SK-N-SH (cell line): ENCODE data around the gene TJP3. TPM values are rescaled to one million over a fixed set of nuclear protein-coding genes. Genes with fewer than 3 reads are reported as not detected.

Experiments used
- CTCF ChIA-PET: fragments of 300-600, 350-600 bp; formaldehyde crosslinking; extraction: SDS; loops from one replicate; lab custom pipeline; 2021; lab: Yijun Ruan, JAX
- POLR2A ChIA-PET: fragments of 350-600 bp; sonication (Branson Sonifier 250); formaldehyde crosslinking; extraction: SDS; loops from one replicate; lab custom pipeline; 2020; ENCODE audit warnings: antibody characterized with exemption, inconsistent platforms; lab: Yijun Ruan, JAX
- DNase-seq: peaks from one replicate; pipeline ENCODE4 v3.0.0; 2012
- H2AFZ ChIP-seq: fragments of 200-600 bp; sonication (generic); 2 replicates; pipeline ENCODE4 v1.8.1; 2016; ENCODE audit warnings: antibody characterized with exemption, mild to moderate bottlenecking, low read depth
- H3F3A ChIP-seq: fragments of 200-600 bp; sonication (generic); replicated peaks from 2 replicates; pipeline ENCODE3; 2016; ENCODE audit warnings: antibody characterized with exemption, mild to moderate bottlenecking; ENCODE audit not compliant: insufficient read depth
- H3K27ac ChIP-seq, 2 experiments: fragments of 200-500 bp in 1 of 2; fragments of 200-600 bp in 1 of 2; sonication (Bioruptor generic) in 1 of 2; sonication (generic), shearing (Covaris generic) in 1 of 2; 2 replicates each; pipeline versions ENCODE4 v1.5.1 to v1.6.1; 2014 to 2016; ENCODE audit warnings: low read depth in 2 of 2, inconsistent platforms in 1 of 2, low read length in 1 of 2, mild to moderate bottlenecking in 1 of 2, mixed read lengths in 1 of 2
- H3K27me3 ChIP-seq: fragments of 200-600 bp; sonication (generic), shearing (Covaris generic); 2 replicates; pipeline ENCODE4 v1.6.1; 2016; ENCODE audit warnings: mixed run types; ENCODE audit not compliant: insufficient read depth
- H3K36me3 ChIP-seq, 2 experiments: fragments of 200-500 bp in 1 of 2; fragments of 200-600 bp in 1 of 2; sonication (Bioruptor generic) in 1 of 2; sonication (generic) in 1 of 2; replicated peaks in 1 of 2; 2 replicates each; pipeline versions ENCODE3 to v1.5.1; 2014 to 2016; ENCODE audit warnings: low read length in 1 of 2, mild to moderate bottlenecking in 1 of 2; ENCODE audit not compliant: insufficient read depth in 2 of 2, control insufficient read depth in 1 of 2
- H3K4me1 ChIP-seq, 2 experiments: fragments of 200-500 bp in 1 of 2; fragments of 200-600 bp in 1 of 2; sonication (Bioruptor generic) in 1 of 2; sonication (generic), shearing (Covaris generic) in 1 of 2; 2 replicates each; pipeline versions ENCODE4 v1.5.1 to v1.6.1; 2014 to 2016; ENCODE audit warnings: low read depth in 1 of 2, low read length in 1 of 2, mixed run types in 1 of 2; ENCODE audit not compliant: insufficient read depth in 2 of 2, control insufficient read depth in 1 of 2
- H3K4me2 ChIP-seq: fragments of 200-600 bp; sonication (generic), shearing (Covaris generic); 2 replicates; pipeline ENCODE4 v1.6.1; 2017; ENCODE audit warnings: mixed run types
- H3K4me3 ChIP-seq, 2 experiments: fragments of 200-500 bp in 1 of 2; fragments of 200-600 bp in 1 of 2; sonication (Bioruptor generic) in 1 of 2; sonication (generic), shearing (Covaris generic) in 1 of 2; 2 replicates each; pipeline versions ENCODE4 v1.5.1 to v1.8.1; 2014 to 2016; ENCODE audit warnings: low read depth in 2 of 2, inconsistent platforms in 1 of 2, low read length in 1 of 2, mild to moderate bottlenecking in 1 of 2, mixed read lengths in 1 of 2, moderate library complexity in 1 of 2
- H3K79me2 ChIP-seq: fragments of 200-600 bp; sonication (generic); 2 replicates; pipeline ENCODE4 v1.8.1; 2017; ENCODE audit warnings: mild to moderate bottlenecking; ENCODE audit not compliant: insufficient read depth
- H3K9ac ChIP-seq: fragments of 200-600 bp; sonication (generic); 2 replicates; pipeline ENCODE4 v1.6.1; 2017; ENCODE audit warnings: mixed run types
- H3K9me2 ChIP-seq: fragments of 200-600 bp; sonication (generic); 2 replicates; pipeline ENCODE4 v1.6.1; 2017; ENCODE audit warnings: mixed run types
- H3K9me3 ChIP-seq: fragments of 200-600 bp; sonication (generic); 2 replicates; pipeline ENCODE4 v1.6.1; 2017; ENCODE audit warnings: mixed run types, mild to moderate bottlenecking, moderate library complexity
- H4K20me1 ChIP-seq: fragments of 200-600 bp; sonication (generic); 2 replicates; pipeline ENCODE4 v1.6.1; 2017; ENCODE audit warnings: mild to moderate bottlenecking, mixed run types; ENCODE audit not compliant: insufficient read depth
- EP300 ChIP-seq, 2 experiments: IDR thresholded peaks; 2 replicates each; pipeline versions ENCODE4 v1.4.0 to v1.6.1; 2012; ENCODE audit warnings: borderline replicate concordance in 1 of 2, low read depth in 1 of 2, low read length in 1 of 2
- FOSL2 ChIP-seq: IDR thresholded peaks from 2 replicates; pipeline ENCODE4 v1.4.0; 2012; ENCODE audit warnings: low read depth, mild to moderate bottlenecking, moderate library complexity, borderline replicate concordance
- FOXM1 ChIP-seq: IDR thresholded peaks from 2 replicates; pipeline ENCODE4 v1.4.0; 2012; ENCODE audit warnings: low read depth, mild to moderate bottlenecking
- GABPA ChIP-seq: IDR thresholded peaks from 2 replicates; pipeline ENCODE4 v1.4.0; 2012; ENCODE audit warnings: low read depth, mild to moderate bottlenecking
- GATA2 ChIP-seq: sonication (generic); formaldehyde crosslinking; IDR thresholded peaks from 2 replicates; pipeline ENCODE4 v1.5.0; 2020; ENCODE audit warnings: mild to moderate bottlenecking, missing genetic modification reagents
- JUND ChIP-seq: IDR thresholded peaks from 2 replicates; pipeline ENCODE4 v1.4.0; 2012
- MXI1 ChIP-seq: IDR thresholded peaks from 2 replicates; pipeline ENCODE4 v1.6.1; 2012; ENCODE audit warnings: mild to moderate bottlenecking, low read depth, low read length, improper control_type of control experiment
- NFIC ChIP-seq: IDR thresholded peaks from 2 replicates; pipeline ENCODE4 v1.4.0; 2012; ENCODE audit warnings: borderline replicate concordance
- PBX3 ChIP-seq: IDR thresholded peaks from 2 replicates; pipeline ENCODE4; 2012
- POLR2AphosphoS5 ChIP-seq: IDR thresholded peaks from 2 replicates; pipeline ENCODE4 v1.6.1; 2012; ENCODE audit warnings: low read depth, low read length
- RAD21 ChIP-seq: IDR thresholded peaks from 2 replicates; pipeline ENCODE4 v1.6.1; 2012; ENCODE audit warnings: mild to moderate bottlenecking, low read length
- RCOR1 ChIP-seq: fragments of 150-350 bp; IDR thresholded peaks from 2 replicates; pipeline ENCODE4 v1.6.1; 2017; ENCODE audit warnings: antibody characterized with exemption, low read length
- RFX5 ChIP-seq: IDR thresholded peaks from 2 replicates; pipeline ENCODE4 v1.6.1; 2012; ENCODE audit warnings: mild to moderate bottlenecking, improper control_type of control experiment, low read length
- SIN3A ChIP-seq: IDR thresholded peaks from 2 replicates; pipeline ENCODE4 v1.6.1; 2012; ENCODE audit warnings: low read depth, mild to moderate bottlenecking, low read length, moderate library complexity, borderline replicate concordance
- TAF1 ChIP-seq: IDR thresholded peaks from 2 replicates; pipeline ENCODE4 v1.6.1; 2012; ENCODE audit warnings: low read depth, mild to moderate bottlenecking, low read length, moderate library complexity, borderline replicate concordance
- TCF12 ChIP-seq: IDR thresholded peaks from 2 replicates; pipeline ENCODE4 v1.4.0; 2012
- TEAD4 ChIP-seq: IDR thresholded peaks from 2 replicates; pipeline ENCODE4 v1.4.0; 2012; ENCODE audit warnings: mild to moderate bottlenecking, borderline replicate concordance; ENCODE audit not compliant: insufficient read depth
- USF1 ChIP-seq: IDR thresholded peaks from 2 replicates; pipeline ENCODE4 v1.4.0; 2012; ENCODE audit warnings: low read depth, borderline replicate concordance
- USF2 ChIP-seq: fragments of 150-350 bp; IDR thresholded peaks from 2 replicates; pipeline ENCODE4 v1.6.1; 2017; ENCODE audit warnings: antibody characterized with exemption, low read length, low read depth, borderline replicate concordance
- ZBTB33 ChIP-seq: IDR thresholded peaks from 2 replicates; pipeline ENCODE4 v1.4.0; 2012; ENCODE audit warnings: low read depth, borderline replicate concordance
- WGBS: methylation state at CpG from one replicate; pipeline ENCODE4 v1.1.6; 2017; ENCODE audit warnings: low lambda C conversion rate; 5-methylcytosine and 5-hydroxymethylcytosine counted together
- polyA plus RNA-seq, 3 experiments: library from polyadenylated mRNA; depleted of rRNA; stranded (reverse); fragments of >200 nt; gene quantifications; 2 replicates each; pipeline ENCODE4 v1.2.3, GENCODE V29; 2012

TJP3 gene
- polyA plus RNA-seq, 1 of the 3 experiments (the other 2 are of a cell fraction) = 0.36 TPM

- no peak for TF ChIP-seq ZBTB33
These were observed 70.1 kb downstream of the TJP3 start (continued) for GRCh38 chr19:3778104-3778867.

- CTCF ChIA-PET = interaction anchor here (1.3 to 2.9 kb wide), 3 partner anchors 9 to 43 kb away, joined by 3 to 10 read pairs (median 8); partner anchors contain the start of genes APBA3 and MRPL54
These were observed 70.9 kb downstream of the TJP3 start for GRCh38 chr19:3778899-3779723.

More at GRCh38 chr19:3778899-3779723, 70.9 kb downstream of the TJP3 start:
- no peak for TF ChIP-seq JUND
- no peak for TF ChIP-seq GABPA
- TF ChIP-seq TEAD4 = no peak
- TF ChIP-seq RAD21 = no peak
- TF ChIP-seq NFIC = no peak
- no peak for TF ChIP-seq FOSL2
- no peak for TF ChIP-seq TAF1
- TF ChIP-seq USF2 = no peak
- no peak for TF ChIP-seq POLR2AphosphoS5
- no peak for TF ChIP-seq USF1
- no peak for TF ChIP-seq TCF12
- no peak for TF ChIP-seq EP300 (IDR thresholded peaks at IDR 0.05; ENCODE audit: borderline replicate concordance in 1 of 2, low read depth in 1 of 2, low read length in 1 of 2)
- no peak for TF ChIP-seq FOXM1
- no peak for TF ChIP-seq RCOR1
- no peak for TF ChIP-seq SIN3A
- TF ChIP-seq PBX3 = no peak
- TF ChIP-seq RFX5 = no peak
- no peak for TF ChIP-seq MXI1
- no peak for TF ChIP-seq GATA2 (CRISPR knock-in tag)
- TF ChIP-seq ZBTB33 = no peak
- POLR2A ChIA-PET = interaction anchor here (1.1 kb wide), 1 partner anchor 15 kb away, joined by 8 read pairs; no protein-coding TSS in a partner anchor
- Histone ChIP-seq H3K79me2 (no peaks in the 10 kb centered on the region), H3K9ac (no peak overlapping the region), H3K27me3 (peaks cover 30% of the 10 kb centered on the region), H3K9me3 (peaks cover 9% of the 10 kb centered on the region), H3K36me3 (no peaks in the 10 kb centered on the region), H3K4me1 (no peaks in the 10 kb centered on the region; a peak in 1 of 4 replicates), H4K20me1 (no peaks in the 10 kb centered on the region), H3K9me2 (no peaks in the 10 kb centered on the region), H3K4me2 (no peak overlapping the region), H2AFZ (no peak overlapping the region), H3K4me3 (no peak overlapping the region), H3K27ac (no peak overlapping the region), H3F3A (no peaks in the 10 kb centered on the region)
- WGBS = 8% methylated on average over 16 of the region's 44 CpGs
- DNase-seq = no peak
